ENCODE data around the gene SERP1. TPM values are rescaled to one million over a fixed set of nuclear protein-coding genes. Genes with fewer than 3 reads are reported as not detected.
A peak's percentile ranks its signal among the peaks of the same experiment; 100 is the strongest.

SERP1 gene
- total RNA-seq, 2 donors from 2014 or later = 78.4 to 81.8 TPM

DNA sequence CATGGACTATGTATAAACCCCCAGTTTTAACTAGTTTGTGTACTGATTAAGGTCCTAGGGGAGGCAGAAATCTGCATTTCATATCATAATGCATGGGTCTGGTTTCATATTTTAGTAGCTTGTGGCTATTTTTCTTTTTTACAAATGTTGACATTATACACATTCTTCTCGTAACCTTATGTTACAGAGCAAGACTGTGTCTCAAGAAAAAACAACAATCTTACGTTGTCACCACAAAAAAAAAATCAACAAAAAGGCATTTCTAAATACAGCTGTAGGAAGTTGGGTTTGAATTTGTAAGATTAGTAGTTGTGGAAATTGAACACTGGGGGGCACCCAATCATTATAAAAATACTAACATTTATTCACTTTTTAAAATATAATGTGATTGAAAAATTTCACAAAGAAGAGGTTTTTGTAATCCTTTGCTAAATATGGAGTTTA is 17.9 kb downstream of the SERP1 start:
- Mint-ChIP-seq H3K27me3 (ENCODE audit: insufficient read depth) (no peaks in the 10 kb centered on the region), H3K27ac (no peak overlapping the region), H3K36me3 (ENCODE audit: low read depth) (no peaks in the 10 kb centered on the region), H3K4me1 (peaks cover 12% of the 10 kb centered on the region), H3K9me3 (no peaks in the 10 kb centered on the region), H3K4me3 (no peak overlapping the region)
- Histone ChIP-seq H3K27me3 (ENCODE audit: control insufficient read depth, insufficient read depth, low read length, poor library complexity, severe bottlenecking) (no peaks in the 10 kb centered on the region), H3K36me3 (ENCODE audit: control insufficient read depth, insufficient read depth, low read length) (no peaks in the 10 kb centered on the region), H3K9me3 (ENCODE audit: control insufficient read depth, low read length) (no peaks in the 10 kb centered on the region), H3K9ac (ENCODE audit: extremely low read depth, low read length, poor library complexity, severe bottlenecking) (no peak overlapping the region), H3K4me1 (ENCODE audit: control insufficient read depth, insufficient read depth, low read length) (no peaks in the 10 kb centered on the region), H3K4me3 (ENCODE audit: low read length) (no peak overlapping the region), H3K27ac (ENCODE audit: low read depth, low read length) (no peak overlapping the region)
- 79% methylated on average over 2 of the region's 2 CpGs; no CpG with 5 or more reads in 1 of the 2 experiments for WGBS, 2 experiments (ENCODE audit: insufficient coverage in 1 of 2, insufficient read length in 1 of 2)
- DNase-seq = no peak
- TF ChIP-seq, protein P1, sequence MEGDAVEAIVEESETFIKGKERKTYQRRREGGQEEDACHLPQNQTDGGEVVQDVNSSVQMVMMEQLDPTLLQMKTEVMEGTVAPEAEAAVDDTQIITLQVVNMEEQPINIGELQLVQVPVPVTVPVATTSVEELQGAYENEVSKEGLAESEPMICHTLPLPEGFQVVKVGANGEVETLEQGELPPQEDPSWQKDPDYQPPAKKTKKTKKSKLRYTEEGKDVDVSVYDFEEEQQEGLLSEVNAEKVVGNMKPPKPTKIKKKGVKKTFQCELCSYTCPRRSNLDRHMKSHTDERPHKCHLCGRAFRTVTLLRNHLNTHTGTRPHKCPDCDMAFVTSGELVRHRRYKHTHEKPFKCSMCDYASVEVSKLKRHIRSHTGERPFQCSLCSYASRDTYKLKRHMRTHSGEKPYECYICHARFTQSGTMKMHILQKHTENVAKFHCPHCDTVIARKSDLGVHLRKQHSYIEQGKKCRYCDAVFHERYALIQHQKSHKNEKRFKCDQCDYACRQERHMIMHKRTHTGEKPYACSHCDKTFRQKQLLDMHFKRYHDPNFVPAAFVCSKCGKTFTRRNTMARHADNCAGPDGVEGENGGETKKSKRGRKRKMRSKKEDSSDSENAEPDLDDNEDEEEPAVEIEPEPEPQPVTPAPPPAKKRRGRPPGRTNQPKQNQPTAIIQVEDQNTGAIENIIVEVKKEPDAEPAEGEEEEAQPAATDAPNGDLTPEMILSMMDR (conservative IDR thresholded peaks at IDR 0.05) = peak; percentile 63

DNA sequence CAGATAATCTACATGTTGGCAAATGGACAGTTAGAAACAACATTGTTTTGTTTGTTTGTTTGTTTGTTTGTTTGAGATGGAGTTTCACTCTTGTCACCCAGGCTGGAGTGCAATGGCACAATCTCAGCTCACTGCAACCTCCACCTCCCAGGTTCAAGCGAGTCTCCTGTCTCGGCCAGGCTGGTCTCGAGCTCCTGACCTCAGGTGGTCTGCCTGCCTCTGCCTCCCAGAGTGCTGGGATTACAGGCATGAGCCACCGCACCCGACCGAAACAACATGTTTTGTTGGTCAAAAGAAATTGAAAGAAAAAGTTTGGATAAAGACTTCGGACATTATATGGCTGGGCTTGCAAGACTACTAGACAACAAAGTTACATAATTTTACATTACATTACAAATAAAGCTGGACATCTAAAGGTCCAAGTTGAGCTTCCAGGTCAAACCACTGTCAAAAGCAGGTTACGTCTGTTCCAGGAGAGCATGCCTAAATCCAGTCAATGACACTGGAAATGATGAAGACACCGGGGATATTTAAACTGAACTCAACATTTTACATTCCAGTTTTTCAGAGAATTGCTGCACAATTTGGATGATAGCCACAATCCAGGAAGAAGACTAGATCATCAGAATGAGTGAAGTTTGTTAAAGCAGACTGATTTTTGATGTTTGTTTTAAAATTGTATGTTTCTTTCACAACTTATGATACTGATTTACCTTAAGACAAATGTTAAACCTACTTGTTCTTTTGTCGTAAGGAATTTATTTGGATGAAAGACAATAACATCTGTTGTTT is 18.6 kb downstream of the SERP1 start:
- H3K36me3 ChIP-seq (ENCODE audit: control insufficient read depth, insufficient read depth, low read length) = no peaks in the 10 kb centered on the region
- 81 to 84% methylated on average over 5 to 10 of the region's 10 CpGs for WGBS, 2 experiments (ENCODE audit: insufficient coverage in 1 of 2, insufficient read length in 1 of 2)
- no peak overlapping the region for H3K9ac ChIP-seq (ENCODE audit: extremely low read depth, low read length, poor library complexity, severe bottlenecking)
- peaks cover 14% of the 10 kb centered on the region for H3K4me1 Mint-ChIP-seq
- no peaks in the 10 kb centered on the region for H3K36me3 Mint-ChIP-seq (ENCODE audit: low read depth)
- H3K4me1 ChIP-seq (ENCODE audit: control insufficient read depth, insufficient read depth, low read length) = no peaks in the 10 kb centered on the region
- H3K4me3 ChIP-seq (ENCODE audit: low read length) = no peak overlapping the region
- no peak overlapping the region for H3K27ac Mint-ChIP-seq
- H3K9me3 ChIP-seq (ENCODE audit: control insufficient read depth, low read length) = no peaks in the 10 kb centered on the region
- no peaks in the 10 kb centered on the region for H3K9me3 Mint-ChIP-seq
- no peaks in the 10 kb centered on the region for H3K27me3 ChIP-seq (ENCODE audit: control insufficient read depth, insufficient read depth, low read length, poor library complexity, severe bottlenecking)
- peak; percentile 67 for DNase-seq
- no peaks in the 10 kb centered on the region for H3K27me3 Mint-ChIP-seq (ENCODE audit: insufficient read depth)
- no peak overlapping the region for H3K4me3 Mint-ChIP-seq
- H3K27ac ChIP-seq (ENCODE audit: low read depth, low read length) = no peak overlapping the region
- TF ChIP-seq, protein P1 (conservative IDR thresholded peaks at IDR 0.05) = no peak

DNA sequence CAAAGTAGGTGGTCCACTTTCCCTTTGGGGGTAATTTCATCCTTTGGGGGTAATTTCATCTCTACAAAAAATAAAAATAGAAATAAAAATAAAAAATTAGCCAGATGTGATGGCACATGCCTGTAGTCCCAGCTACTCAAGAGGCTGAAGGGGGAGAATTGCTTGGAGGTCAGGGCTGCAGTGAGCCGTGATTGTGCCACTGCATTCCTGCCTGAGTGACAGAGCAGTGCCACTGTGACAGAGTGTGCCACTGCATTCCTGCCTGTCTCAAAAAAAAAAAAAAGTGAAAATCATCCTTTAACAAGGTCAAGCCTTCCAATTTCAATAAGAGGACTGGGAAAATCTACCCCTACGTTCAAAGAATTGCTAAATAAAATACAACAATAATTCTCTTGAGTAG is 22.8 kb downstream of the SERP1 start:
- Mint-ChIP-seq H3K27ac (no peak overlapping the region), H3K9me3 (peaks cover 4% of the 10 kb centered on the region), H3K27me3 (ENCODE audit: insufficient read depth) (no peaks in the 10 kb centered on the region), H3K4me1 (peaks cover 14% of the 10 kb centered on the region), H3K4me3 (no peak overlapping the region), H3K36me3 (ENCODE audit: low read depth) (no peaks in the 10 kb centered on the region)
- Histone ChIP-seq H3K27ac (ENCODE audit: low read depth, low read length) (no peak overlapping the region), H3K36me3 (ENCODE audit: control insufficient read depth, insufficient read depth, low read length) (no peaks in the 10 kb centered on the region), H3K27me3 (ENCODE audit: control insufficient read depth, insufficient read depth, low read length, poor library complexity, severe bottlenecking) (no peaks in the 10 kb centered on the region), H3K4me1 (ENCODE audit: control insufficient read depth, insufficient read depth, low read length) (no peaks in the 10 kb centered on the region), H3K9ac (ENCODE audit: extremely low read depth, low read length, poor library complexity, severe bottlenecking) (no peak overlapping the region), H3K9me3 (ENCODE audit: control insufficient read depth, low read length) (peaks cover 11% of the 10 kb centered on the region), H3K4me3 (ENCODE audit: low read length) (no peak overlapping the region)
- no peak for DNase-seq
- WGBS, 2 experiments (ENCODE audit: insufficient coverage in 1 of 2, insufficient read length in 1 of 2) = 86% methylated on average over 2 of the region's 2 CpGs; no CpG with 5 or more reads in 1 of the 2 experiments
- TF ChIP-seq, protein P1 (conservative IDR thresholded peaks at IDR 0.05) = no peak

Data from endodermal cell (in vitro differentiated cells).